ENCODE data around the gene NOD2. TPM values are rescaled to one million over a fixed set of nuclear protein-coding genes. Genes with fewer than 3 reads are reported as not detected.

Gene NOD2
- total and polyA plus RNA-seq, 5 donors from 2014 or later = 1.5 to 11.7 (median 3.4) TPM

Other genes with a start within 250 kb of the NOD2 start
- 2.4 TPM for gene NKD1, start 145.2 kb upstream of the NOD2 start, total RNA-seq
- under 1 TPM in 3 of 4 donors, not detected in 1; 0.10 to 0.76 (median 0.54) TPM for gene NKD1, start 145.2 kb upstream of the NOD2 start, polyA plus RNA-seq
- gene SNX20, start 12.3 kb upstream of the NOD2 start, total RNA-seq = 69.2 TPM
- gene SNX20, start 12.3 kb upstream of the NOD2 start, polyA plus RNA-seq = 100 to 1,000 TPM; 122 to 173 (median 134) TPM
- gene CYLD, start 48.5 kb downstream of the NOD2 start, total RNA-seq = 425 TPM
- 100 to 1,000 TPM; 161 to 211 (median 169) TPM for gene CYLD, start 48.5 kb downstream of the NOD2 start, polyA plus RNA-seq

All from CD4-positive, CD25-positive, alpha-beta regulatory T cell (primary cell).